Measurements from ENCODE around the gene RBBP4. TPM values are rescaled to one million over a fixed set of nuclear protein-coding genes. Genes with fewer than 3 reads are reported as not detected.

Gene RBBP4
- total and polyA plus RNA-seq, 2 experiments from 2014 or later, result 72.4 to 109 TPM

DNA sequence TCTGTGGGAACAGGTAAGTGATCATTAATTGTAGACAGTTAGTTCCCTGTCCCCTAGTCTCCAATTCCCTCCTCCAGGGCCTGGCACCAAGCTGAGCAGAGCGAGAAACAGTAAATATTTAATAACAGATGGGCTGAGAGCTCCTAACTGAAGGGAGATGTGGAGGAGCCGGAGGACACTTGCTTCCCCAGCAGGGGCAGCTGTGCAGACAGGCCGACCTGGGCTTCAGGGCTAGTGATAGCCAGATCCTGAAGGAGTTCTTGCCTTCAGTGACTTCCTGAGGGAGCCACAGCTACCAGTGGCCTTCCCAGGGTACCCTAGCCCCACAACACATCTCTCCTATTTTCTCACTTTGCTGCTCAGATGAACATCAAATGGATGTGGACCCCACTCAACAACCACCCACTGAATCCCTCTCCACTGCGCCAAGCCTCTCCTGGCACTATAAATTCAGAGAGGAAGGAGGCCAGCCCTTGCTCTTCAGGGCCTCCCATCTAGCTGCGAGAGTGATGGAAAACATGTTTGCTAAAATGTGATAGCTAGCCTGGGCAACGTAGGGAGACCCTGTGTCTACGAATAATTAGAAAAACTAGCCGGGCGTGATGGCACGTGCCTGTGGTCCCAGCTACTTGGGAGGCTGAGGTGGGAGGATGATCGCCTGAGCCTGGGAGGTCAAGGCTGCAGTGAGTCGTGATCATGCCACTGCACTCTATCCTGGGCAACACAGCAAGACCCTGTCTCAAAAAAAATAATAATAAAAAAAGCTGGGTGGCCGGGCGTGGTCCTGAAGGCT is 78.4 kb downstream of the RBBP4 start:
- H3K36me3 ChIP-seq (ENCODE audit: low read depth), result no peaks in the 10 kb centered on the region
- no peaks in the 10 kb centered on the region for H3K9me2 ChIP-seq (ENCODE audit: insufficient read depth)
- H4K20me1 ChIP-seq (ENCODE audit: insufficient read depth), result no peaks in the 10 kb centered on the region
- in situ Hi-C loops (cut with MboI), result no loop called here
- DNase-seq, result no peak
- no peak overlapping the region for H2AFZ ChIP-seq
- H3K27ac ChIP-seq, result no peak overlapping the region
- peaks cover 21% of the 10 kb centered on the region for H3K4me1 ChIP-seq (ENCODE audit: insufficient read depth)
- H3K4me3 ChIP-seq, result no peak overlapping the region
- 84 to 85% methylated on average over 14 of the region's 14 CpGs for WGBS, 2 experiments (ENCODE audit: low coverage in 1 of 2, low lambda C conversion rate in 2 of 2, missing lambda C conversion rate in 2 of 2)
- no peak for TF ChIP-seq EZH2phosphoT487 (IDR thresholded peaks at IDR 0.05; ENCODE audit: insufficient read depth, low read depth)
- TF ChIP-seq EZH2 (IDR thresholded peaks at IDR 0.05; ENCODE audit: insufficient read depth, poor library complexity, severe bottlenecking), result no peak
- H3F3A ChIP-seq (ENCODE audit: insufficient read depth), result peaks cover 7% of the 10 kb centered on the region
- no peak overlapping the region for H3K9ac ChIP-seq
- no peak overlapping the region for H3K4me2 ChIP-seq (ENCODE audit: unreplicated experiment)
- H3K27me3 ChIP-seq (replicated peaks; ENCODE audit: insufficient read depth), result no peaks in the 10 kb centered on the region
- no peaks in the 10 kb centered on the region for H3K9me3 ChIP-seq (ENCODE audit: low read depth)
- H3K79me2 ChIP-seq (ENCODE audit: insufficient read depth), result no peaks in the 10 kb centered on the region

DNA sequence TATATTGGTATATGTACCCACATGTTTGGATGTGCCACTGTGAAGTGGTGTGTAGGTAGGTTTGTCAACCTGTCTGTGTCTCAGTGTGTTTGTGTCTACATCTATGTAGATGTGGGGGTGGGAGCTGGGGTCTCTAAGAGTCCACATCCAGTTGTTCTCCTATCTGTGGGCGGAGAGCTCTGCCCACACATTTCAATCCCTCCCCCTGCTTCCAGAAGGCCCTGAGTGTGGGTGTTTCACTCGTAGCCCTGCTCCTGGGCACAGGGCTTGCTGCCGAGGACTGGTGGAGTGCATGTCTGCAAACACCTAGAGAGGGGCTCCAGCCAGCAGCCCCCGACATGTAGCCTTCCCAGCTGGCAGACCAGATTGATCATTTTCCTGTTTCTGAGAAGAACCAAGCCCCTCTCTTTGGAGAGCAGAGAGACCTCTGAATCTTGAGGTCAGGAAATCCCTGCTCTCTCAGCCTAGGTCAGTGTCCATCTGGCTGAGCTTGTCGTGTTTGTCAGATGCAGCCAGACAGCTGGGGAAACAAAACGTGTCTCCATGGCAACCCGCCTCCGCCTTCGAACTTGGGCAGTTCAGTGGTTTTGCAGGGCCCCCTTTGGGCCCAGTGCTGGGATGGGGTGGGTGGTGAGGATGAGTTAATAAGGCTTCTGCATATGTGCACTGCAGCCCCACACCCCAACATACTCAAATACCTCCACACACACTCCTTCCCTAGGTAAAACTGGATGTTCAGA is 82.7 kb downstream of the RBBP4 start:
- Histone ChIP-seq H3K9me2 (ENCODE audit: insufficient read depth) (no peaks in the 10 kb centered on the region), H3K79me2 (ENCODE audit: insufficient read depth) (no peaks in the 10 kb centered on the region), H3K9me3 (ENCODE audit: low read depth) (no peaks in the 10 kb centered on the region), H3K4me1 (ENCODE audit: insufficient read depth) (peaks cover 10% of the 10 kb centered on the region; the same call in 1 of the 2 replicates), H3K36me3 (ENCODE audit: low read depth) (no peaks in the 10 kb centered on the region), H2AFZ (no peak overlapping the region), H3K4me2 (ENCODE audit: unreplicated experiment) (no peak overlapping the region), H4K20me1 (ENCODE audit: insufficient read depth) (no peaks in the 10 kb centered on the region), H3K4me3 (no peak overlapping the region), H3K27ac (no peak overlapping the region), H3K9ac (no peak overlapping the region), H3K27me3 (replicated peaks; ENCODE audit: insufficient read depth) (no peaks in the 10 kb centered on the region), H3F3A (ENCODE audit: insufficient read depth) (peaks cover 7% of the 10 kb centered on the region)
- no peak for DNase-seq
- 68 to 75% methylated on average over 9 of the region's 9 CpGs for WGBS, 2 experiments (ENCODE audit: low coverage in 1 of 2, low lambda C conversion rate in 2 of 2, missing lambda C conversion rate in 2 of 2)
- TF ChIP-seq EZH2phosphoT487 (IDR thresholded peaks at IDR 0.05; ENCODE audit: insufficient read depth, low read depth) (no peak), EZH2 (IDR thresholded peaks at IDR 0.05; ENCODE audit: insufficient read depth, poor library complexity, severe bottlenecking) (no peak)
- in situ Hi-C loops (cut with MboI), result no loop called here

Small RNA genes within 50 kb of the gene (small RNA-seq; reads per million reads assigned to genes)
- gene RF00019 (ENCODE audit: low read depth, low replicate concordance), result not detected

Other genes with a start within 250 kb of the RBBP4 start
- gene ZBTB8B, start 186.1 kb upstream of the RBBP4 start, total RNA-seq (2014; rRNA removed; shearing (Covaris generic)), result not detected in 2 replicates
- gene ZBTB8B, start 186.1 kb upstream of the RBBP4 start, polyA plus RNA-seq (2016; fragmentation: Nextera tagmentation; extraction: Ambion mirVana), result not detected in 2 replicates
- gene ZBTB8A, start 111.8 kb upstream of the RBBP4 start, total RNA-seq (2014; rRNA removed; shearing (Covaris generic)), result 5.3 and 5.6 TPM in 2 replicates
- 6.8 and 8.5 TPM in 2 replicates for gene ZBTB8A, start 111.8 kb upstream of the RBBP4 start, polyA plus RNA-seq (2016; fragmentation: Nextera tagmentation; extraction: Ambion mirVana)
- 37.0 and 44.6 TPM in 2 replicates for gene ZBTB8OS, start 658 bp upstream of the RBBP4 start, total RNA-seq (2014; rRNA removed; shearing (Covaris generic))
- gene ZBTB8OS, start 658 bp upstream of the RBBP4 start, polyA plus RNA-seq (2016; fragmentation: Nextera tagmentation; extraction: Ambion mirVana), result 48.9 and 52.9 TPM in 2 replicates
- 103 and 112 TPM in 2 replicates for gene SYNC, start 51.6 kb downstream of the RBBP4 start, total RNA-seq (2014; rRNA removed; shearing (Covaris generic))
- gene SYNC, start 51.6 kb downstream of the RBBP4 start, polyA plus RNA-seq (2016; fragmentation: Nextera tagmentation; extraction: Ambion mirVana), result 60.0 and 60.5 TPM in 2 replicates
- 125 and 135 TPM in 2 replicates for gene YARS1, start 166.2 kb downstream of the RBBP4 start, total RNA-seq (2014; rRNA removed; shearing (Covaris generic))
- gene YARS1, start 166.2 kb downstream of the RBBP4 start, polyA plus RNA-seq (2016; fragmentation: Nextera tagmentation; extraction: Ambion mirVana), result 179 and 185 TPM in 2 replicates
- gene S100PBP, start 166.4 kb downstream of the RBBP4 start, total RNA-seq (2014; rRNA removed; shearing (Covaris generic)), result 25.2 and 35.0 TPM in 2 replicates
- gene S100PBP, start 166.4 kb downstream of the RBBP4 start, polyA plus RNA-seq (2016; fragmentation: Nextera tagmentation; extraction: Ambion mirVana), result 12.1 and 15.7 TPM in 2 replicates
- gene FNDC5, start 219.7 kb downstream of the RBBP4 start, total RNA-seq (2014; rRNA removed; shearing (Covaris generic)), result 0.76 TPM in 1 of 2 replicates, not detected in the other
- gene FNDC5, start 219.7 kb downstream of the RBBP4 start, polyA plus RNA-seq (2016; fragmentation: Nextera tagmentation; extraction: Ambion mirVana), result 0.15 and 0.33 TPM in 2 replicates
- not detected in 2 replicates for gene HPCA, start 235.3 kb downstream of the RBBP4 start, total RNA-seq (2014; rRNA removed; shearing (Covaris generic))
- not detected in 2 replicates for gene HPCA, start 235.3 kb downstream of the RBBP4 start, polyA plus RNA-seq (2016; fragmentation: Nextera tagmentation; extraction: Ambion mirVana)